PC-3 (cell line): ENCODE results near the gene PRAMEF11.

Experiments
- CTCF ChIP-seq: fragments of 300-600 bp; sonication (generic); conservative IDR thresholded peaks from 2 replicates; pipeline ENCODE4 v1.5.1; 2017; ENCODE audit warnings: antibody characterized with exemption, low read depth, mild to moderate bottlenecking, low read length
- EZH2 ChIP-seq: fragments of 300-600 bp; sonication (generic); IDR thresholded peaks from one replicate; pipeline ENCODE4 v1.6.1; 2017; ENCODE audit warnings: antibody characterized with exemption, mild to moderate bottlenecking, low read length; ENCODE audit not compliant: unreplicated experiment

GRCh38 chr1:12778061-12778460 is 53.1 kb downstream of the PRAMEF11 start:
- TF ChIP-seq CTCF (no peak), EZH2 (no peak)
